HepG2 (cell line): ENCODE results near the gene CLMP. TPM values are rescaled to one million over a fixed set of nuclear protein-coding genes. Genes with fewer than 3 reads are reported as not detected.

Experiments used
- CCDC6 ChIP-seq: sonication (generic); formaldehyde crosslinking; IDR thresholded peaks from 2 replicates; pipeline ENCODE4 v1.8.1; 2022; ENCODE audit warnings: mild to moderate bottlenecking, missing genetic modification reagents, moderate library complexity
- FOXP1 ChIP-seq, 2 experiments: fragments of 450-650 bp in 1 of 2; IDR thresholded peaks; 2 replicates each; pipeline ENCODE4 v1.6.1; 2017 to 2018; ENCODE audit warnings: antibody characterized with exemption in 1 of 2
- GZF1 ChIP-seq: sonication (generic); formaldehyde crosslinking; IDR thresholded peaks from 2 replicates; pipeline ENCODE4 v1.5.1; 2020; ENCODE audit warnings: mild to moderate bottlenecking, missing genetic modification reagents
- HOXD1 ChIP-seq: sonication (generic); formaldehyde crosslinking; IDR thresholded peaks from 2 replicates; pipeline ENCODE4 v1.5.0; 2020; ENCODE audit warnings: missing genetic modification reagents
- KDM1A ChIP-seq: IDR thresholded peaks from 2 replicates; pipeline ENCODE4 v1.6.1; 2016; ENCODE audit warnings: missing compliant biosample characterization
- MEF2D ChIP-seq: sonication (generic); formaldehyde crosslinking; IDR thresholded peaks from 2 replicates; pipeline ENCODE4 v1.5.1; 2020; ENCODE audit warnings: mild to moderate bottlenecking, missing genetic modification reagents
- MEIS2 ChIP-seq: sonication (generic); formaldehyde crosslinking; IDR thresholded peaks from 2 replicates; pipeline ENCODE4 v1.9.0; 2021; ENCODE audit warnings: mild to moderate bottlenecking, missing genetic modification reagents
- MLLT10 ChIP-seq: sonication (generic); formaldehyde crosslinking; IDR thresholded peaks from 2 replicates; pipeline ENCODE4 v1.4.0; 2020; ENCODE audit warnings: missing genetic modification reagents
- SMAD9 ChIP-seq: sonication (generic); formaldehyde crosslinking; IDR thresholded peaks from 2 replicates; pipeline ENCODE4 v1.5.1; 2020; ENCODE audit warnings: mild to moderate bottlenecking, missing genetic modification reagents
- SP4 ChIP-seq: sonication (generic); formaldehyde crosslinking; IDR thresholded peaks from 2 replicates; pipeline ENCODE4 v1.8.1; 2023; ENCODE audit warnings: mild to moderate bottlenecking, missing genetic modification reagents
- TRIM24 ChIP-seq: sonication (generic); formaldehyde crosslinking; IDR thresholded peaks from 2 replicates; pipeline ENCODE4 v1.8.0; 2022; ENCODE audit warnings: mild to moderate bottlenecking, missing genetic modification reagents
- polyA plus RNA-seq, 8 experiments: library from polyadenylated mRNA; depleted of rRNA in 3 of 8; stranded (reverse) in 7 of 8; unstranded in 1 of 8; fragments of >200 nt; fragmentation: Illumina TruSeq in 4 of 8; extraction: Trizol in 4 of 8; gene quantifications; 2 replicates each; pipeline versions ENCODE4 v1.2.1 to v1.2.3, GENCODE V29; 2011 to 2016; ENCODE audit warnings: low read depth in 4 of 8, missing spikeins in 1 of 8, mixed read lengths in 1 of 8; ENCODE audit not compliant: insufficient read depth in 1 of 8
- total RNA-seq, 5 experiments: library from RNA; depleted of rRNA; stranded (reverse); fragments of >200 nt; fragmentation: Illumina TruSeq; extraction: Trizol; gene quantifications; 2 replicates each; pipeline ENCODE4 v1.2.3, GENCODE V29; 2016; ENCODE audit warnings: low read depth in 1 of 5
- TF ChIP-seq, protein P1 (sequence below): fragments of 450-650 bp; IDR thresholded peaks from 2 replicates; pipeline ENCODE4 v1.6.1; 2017; ENCODE audit warnings: mild to moderate bottlenecking
- TF ChIP-seq, protein P2 (sequence below): sonication (generic); formaldehyde crosslinking; IDR thresholded peaks from 2 replicates; pipeline ENCODE4 v1.5.0; 2020; ENCODE audit warnings: missing genetic modification reagents, mild to moderate bottlenecking, borderline replicate concordance
- TF ChIP-seq, protein P3 (sequence below): sonication (generic); formaldehyde crosslinking; IDR thresholded peaks from 2 replicates; pipeline ENCODE4 v1.4.0; 2020; ENCODE audit warnings: missing genetic modification reagents, borderline replicate concordance
- TF ChIP-seq, protein P4 (sequence below): IDR thresholded peaks from 2 replicates; pipeline ENCODE4 v1.6.1; 2016; ENCODE audit warnings: low read depth, missing genetic modification reagents, missing compliant biosample characterization
- TF ChIP-seq, protein P5 (sequence below): IDR thresholded peaks from 2 replicates; pipeline ENCODE4 v1.6.1; 2018; ENCODE audit warnings: missing genetic modification reagents, mild to moderate bottlenecking, missing compliant biosample characterization

Gene CLMP
- total and polyA plus RNA-seq, 2 of the 13 experiments (the other 11 are each of a cell fraction or from before 2014, with no cell fraction given) = not detected

GRCh38 chr11:123062158-123062891 lies 132.7 kb downstream of the CLMP start (continued):
- TF ChIP-seq, protein P1, sequence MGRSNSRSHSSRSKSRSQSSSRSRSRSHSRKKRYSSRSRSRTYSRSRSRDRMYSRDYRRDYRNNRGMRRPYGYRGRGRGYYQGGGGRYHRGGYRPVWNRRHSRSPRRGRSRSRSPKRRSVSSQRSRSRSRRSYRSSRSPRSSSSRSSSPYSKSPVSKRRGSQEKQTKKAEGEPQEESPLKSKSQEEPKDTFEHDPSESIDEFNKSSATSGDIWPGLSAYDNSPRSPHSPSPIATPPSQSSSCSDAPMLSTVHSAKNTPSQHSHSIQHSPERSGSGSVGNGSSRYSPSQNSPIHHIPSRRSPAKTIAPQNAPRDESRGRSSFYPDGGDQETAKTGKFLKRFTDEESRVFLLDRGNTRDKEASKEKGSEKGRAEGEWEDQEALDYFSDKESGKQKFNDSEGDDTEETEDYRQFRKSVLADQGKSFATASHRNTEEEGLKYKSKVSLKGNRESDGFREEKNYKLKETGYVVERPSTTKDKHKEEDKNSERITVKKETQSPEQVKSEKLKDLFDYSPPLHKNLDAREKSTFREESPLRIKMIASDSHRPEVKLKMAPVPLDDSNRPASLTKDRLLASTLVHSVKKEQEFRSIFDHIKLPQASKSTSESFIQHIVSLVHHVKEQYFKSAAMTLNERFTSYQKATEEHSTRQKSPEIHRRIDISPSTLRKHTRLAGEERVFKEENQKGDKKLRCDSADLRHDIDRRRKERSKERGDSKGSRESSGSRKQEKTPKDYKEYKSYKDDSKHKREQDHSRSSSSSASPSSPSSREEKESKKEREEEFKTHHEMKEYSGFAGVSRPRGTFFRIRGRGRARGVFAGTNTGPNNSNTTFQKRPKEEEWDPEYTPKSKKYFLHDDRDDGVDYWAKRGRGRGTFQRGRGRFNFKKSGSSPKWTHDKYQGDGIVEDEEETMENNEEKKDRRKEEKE = no peak
- TF ChIP-seq, protein P2, sequence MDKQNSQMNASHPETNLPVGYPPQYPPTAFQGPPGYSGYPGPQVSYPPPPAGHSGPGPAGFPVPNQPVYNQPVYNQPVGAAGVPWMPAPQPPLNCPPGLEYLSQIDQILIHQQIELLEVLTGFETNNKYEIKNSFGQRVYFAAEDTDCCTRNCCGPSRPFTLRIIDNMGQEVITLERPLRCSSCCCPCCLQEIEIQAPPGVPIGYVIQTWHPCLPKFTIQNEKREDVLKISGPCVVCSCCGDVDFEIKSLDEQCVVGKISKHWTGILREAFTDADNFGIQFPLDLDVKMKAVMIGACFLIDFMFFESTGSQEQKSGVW = no peak
- TF ChIP-seq MEIS2 (CRISPR knock-in tag) (0 out of 2 replicates have a peak, but pooled peaks have one; percentile 22), SMAD9 (CRISPR knock-in tag) (no peak), MEF2D (CRISPR knock-in tag) (no peak), MLLT10 (CRISPR knock-in tag) (no peak), CCDC6 (CRISPR knock-in tag) (no peak; the same call in 1 of the 2 replicates), KDM1A (CRISPR knock-in tag) (no peak), SP4 (peak; percentile 87), FOXP1 (IDR thresholded peaks at IDR 0.05) (no peak), FOXP1 (CRISPR knock-in tag; IDR thresholded peaks at IDR 0.05) (no peak), TRIM24 (CRISPR knock-in tag) (no peak), GZF1 (CRISPR knock-in tag) (no peak), HOXD1 (CRISPR knock-in tag) (no peak; the same call in 1 of the 2 replicates)
- TF ChIP-seq, protein P3, sequence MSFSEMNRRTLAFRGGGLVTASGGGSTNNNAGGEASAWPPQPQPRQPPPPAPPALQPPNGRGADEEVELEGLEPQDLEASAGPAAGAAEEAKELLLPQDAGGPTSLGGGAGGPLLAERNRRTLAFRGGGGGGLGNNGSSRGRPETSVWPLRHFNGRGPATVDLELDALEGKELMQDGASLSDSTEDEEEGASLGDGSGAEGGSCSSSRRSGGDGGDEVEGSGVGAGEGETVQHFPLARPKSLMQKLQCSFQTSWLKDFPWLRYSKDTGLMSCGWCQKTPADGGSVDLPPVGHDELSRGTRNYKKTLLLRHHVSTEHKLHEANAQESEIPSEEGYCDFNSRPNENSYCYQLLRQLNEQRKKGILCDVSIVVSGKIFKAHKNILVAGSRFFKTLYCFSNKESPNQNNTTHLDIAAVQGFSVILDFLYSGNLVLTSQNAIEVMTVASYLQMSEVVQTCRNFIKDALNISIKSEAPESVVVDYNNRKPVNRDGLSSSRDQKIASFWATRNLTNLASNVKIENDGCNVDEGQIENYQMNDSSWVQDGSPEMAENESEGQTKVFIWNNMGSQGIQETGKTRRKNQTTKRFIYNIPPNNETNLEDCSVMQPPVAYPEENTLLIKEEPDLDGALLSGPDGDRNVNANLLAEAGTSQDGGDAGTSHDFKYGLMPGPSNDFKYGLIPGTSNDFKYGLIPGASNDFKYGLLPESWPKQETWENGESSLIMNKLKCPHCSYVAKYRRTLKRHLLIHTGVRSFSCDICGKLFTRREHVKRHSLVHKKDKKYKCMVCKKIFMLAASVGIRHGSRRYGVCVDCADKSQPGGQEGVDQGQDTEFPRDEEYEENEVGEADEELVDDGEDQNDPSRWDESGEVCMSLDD (CRISPR knock-in tag) = no peak; the same call in 1 of the 2 replicates
- TF ChIP-seq, protein P4, sequence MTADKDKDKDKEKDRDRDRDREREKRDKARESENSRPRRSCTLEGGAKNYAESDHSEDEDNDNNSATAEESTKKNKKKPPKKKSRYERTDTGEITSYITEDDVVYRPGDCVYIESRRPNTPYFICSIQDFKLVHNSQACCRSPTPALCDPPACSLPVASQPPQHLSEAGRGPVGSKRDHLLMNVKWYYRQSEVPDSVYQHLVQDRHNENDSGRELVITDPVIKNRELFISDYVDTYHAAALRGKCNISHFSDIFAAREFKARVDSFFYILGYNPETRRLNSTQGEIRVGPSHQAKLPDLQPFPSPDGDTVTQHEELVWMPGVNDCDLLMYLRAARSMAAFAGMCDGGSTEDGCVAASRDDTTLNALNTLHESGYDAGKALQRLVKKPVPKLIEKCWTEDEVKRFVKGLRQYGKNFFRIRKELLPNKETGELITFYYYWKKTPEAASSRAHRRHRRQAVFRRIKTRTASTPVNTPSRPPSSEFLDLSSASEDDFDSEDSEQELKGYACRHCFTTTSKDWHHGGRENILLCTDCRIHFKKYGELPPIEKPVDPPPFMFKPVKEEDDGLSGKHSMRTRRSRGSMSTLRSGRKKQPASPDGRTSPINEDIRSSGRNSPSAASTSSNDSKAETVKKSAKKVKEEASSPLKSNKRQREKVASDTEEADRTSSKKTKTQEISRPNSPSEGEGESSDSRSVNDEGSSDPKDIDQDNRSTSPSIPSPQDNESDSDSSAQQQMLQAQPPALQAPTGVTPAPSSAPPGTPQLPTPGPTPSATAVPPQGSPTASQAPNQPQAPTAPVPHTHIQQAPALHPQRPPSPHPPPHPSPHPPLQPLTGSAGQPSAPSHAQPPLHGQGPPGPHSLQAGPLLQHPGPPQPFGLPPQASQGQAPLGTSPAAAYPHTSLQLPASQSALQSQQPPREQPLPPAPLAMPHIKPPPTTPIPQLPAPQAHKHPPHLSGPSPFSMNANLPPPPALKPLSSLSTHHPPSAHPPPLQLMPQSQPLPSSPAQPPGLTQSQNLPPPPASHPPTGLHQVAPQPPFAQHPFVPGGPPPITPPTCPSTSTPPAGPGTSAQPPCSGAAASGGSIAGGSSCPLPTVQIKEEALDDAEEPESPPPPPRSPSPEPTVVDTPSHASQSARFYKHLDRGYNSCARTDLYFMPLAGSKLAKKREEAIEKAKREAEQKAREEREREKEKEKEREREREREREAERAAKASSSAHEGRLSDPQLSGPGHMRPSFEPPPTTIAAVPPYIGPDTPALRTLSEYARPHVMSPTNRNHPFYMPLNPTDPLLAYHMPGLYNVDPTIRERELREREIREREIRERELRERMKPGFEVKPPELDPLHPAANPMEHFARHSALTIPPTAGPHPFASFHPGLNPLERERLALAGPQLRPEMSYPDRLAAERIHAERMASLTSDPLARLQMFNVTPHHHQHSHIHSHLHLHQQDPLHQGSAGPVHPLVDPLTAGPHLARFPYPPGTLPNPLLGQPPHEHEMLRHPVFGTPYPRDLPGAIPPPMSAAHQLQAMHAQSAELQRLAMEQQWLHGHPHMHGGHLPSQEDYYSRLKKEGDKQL (CRISPR knock-in tag) = no peak
- TF ChIP-seq, protein P5, sequence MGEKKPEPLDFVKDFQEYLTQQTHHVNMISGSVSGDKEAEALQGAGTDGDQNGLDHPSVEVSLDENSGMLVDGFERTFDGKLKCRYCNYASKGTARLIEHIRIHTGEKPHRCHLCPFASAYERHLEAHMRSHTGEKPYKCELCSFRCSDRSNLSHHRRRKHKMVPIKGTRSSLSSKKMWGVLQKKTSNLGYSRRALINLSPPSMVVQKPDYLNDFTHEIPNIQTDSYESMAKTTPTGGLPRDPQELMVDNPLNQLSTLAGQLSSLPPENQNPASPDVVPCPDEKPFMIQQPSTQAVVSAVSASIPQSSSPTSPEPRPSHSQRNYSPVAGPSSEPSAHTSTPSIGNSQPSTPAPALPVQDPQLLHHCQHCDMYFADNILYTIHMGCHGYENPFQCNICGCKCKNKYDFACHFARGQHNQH (CRISPR knock-in tag) = peak; percentile 71; the same call in 1 of the 2 replicates
